ENCODE results near the gene LRRC36.
"Not testable (repeated sequence)": the region's sequence is repeated elsewhere in the genome, so short reads cannot be mapped to it uniquely, and the experiment has no call there.

Gene LRRC36

GRCh38 chr16:67356396-67356795 lies 29.8 kb downstream of the LRRC36 start:
- Histone ChIP-seq H3K27ac (replicated peaks) (no peak overlapping the region), H3K4me3 (replicated peaks; ENCODE audit: insufficient read depth, low read length) (no peak overlapping the region), H3K27me3 (ENCODE audit: insufficient read depth, poor library complexity, severe bottlenecking) (peaks cover 6% of the 10 kb centered on the region)
- no peak for TF ChIP-seq POLR2AphosphoS5 (IDR thresholded peaks at IDR 0.05; ENCODE audit: low read depth)
- TF ChIP-seq GABPA (IDR thresholded peaks at IDR 0.05; ENCODE audit: low read depth), result no peak
- TF ChIP-seq SPI1 (IDR thresholded peaks at IDR 0.05; ENCODE audit: borderline replicate concordance, low read depth), result no peak
- TF ChIP-seq, protein P1, sequence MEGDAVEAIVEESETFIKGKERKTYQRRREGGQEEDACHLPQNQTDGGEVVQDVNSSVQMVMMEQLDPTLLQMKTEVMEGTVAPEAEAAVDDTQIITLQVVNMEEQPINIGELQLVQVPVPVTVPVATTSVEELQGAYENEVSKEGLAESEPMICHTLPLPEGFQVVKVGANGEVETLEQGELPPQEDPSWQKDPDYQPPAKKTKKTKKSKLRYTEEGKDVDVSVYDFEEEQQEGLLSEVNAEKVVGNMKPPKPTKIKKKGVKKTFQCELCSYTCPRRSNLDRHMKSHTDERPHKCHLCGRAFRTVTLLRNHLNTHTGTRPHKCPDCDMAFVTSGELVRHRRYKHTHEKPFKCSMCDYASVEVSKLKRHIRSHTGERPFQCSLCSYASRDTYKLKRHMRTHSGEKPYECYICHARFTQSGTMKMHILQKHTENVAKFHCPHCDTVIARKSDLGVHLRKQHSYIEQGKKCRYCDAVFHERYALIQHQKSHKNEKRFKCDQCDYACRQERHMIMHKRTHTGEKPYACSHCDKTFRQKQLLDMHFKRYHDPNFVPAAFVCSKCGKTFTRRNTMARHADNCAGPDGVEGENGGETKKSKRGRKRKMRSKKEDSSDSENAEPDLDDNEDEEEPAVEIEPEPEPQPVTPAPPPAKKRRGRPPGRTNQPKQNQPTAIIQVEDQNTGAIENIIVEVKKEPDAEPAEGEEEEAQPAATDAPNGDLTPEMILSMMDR (IDR thresholded peaks at IDR 0.05; ENCODE audit: insufficient read depth, low read length), result no peak
- TF ChIP-seq REST (IDR thresholded peaks at IDR 0.05; ENCODE audit: insufficient replicate concordance, low read depth), result no peak
- no peak for DNase-seq (ENCODE audit: low read depth in 1 of 2, low spot score in 1 of 2)

GRCh38 chr16:67357561-67357960 lies 30.9 kb downstream of the LRRC36 start:
- DNase-seq (ENCODE audit: low read depth in 1 of 2, low spot score in 1 of 2), result no peak

GRCh38 chr16:67359540-67360269 lies 33.1 kb downstream of the LRRC36 start:
- not testable (repeated sequence) for H3K27me3 ChIP-seq (ENCODE audit: insufficient read depth, poor library complexity, severe bottlenecking); DNase-seq (ENCODE audit: low read depth in 1 of 2, low spot score in 1 of 2); H3K27ac ChIP-seq (replicated peaks); H3K4me3 ChIP-seq (replicated peaks; ENCODE audit: insufficient read depth, low read length)

More at GRCh38 chr16:67357561-67357960, 30.9 kb downstream of the LRRC36 start:
- Histone ChIP-seq H3K27ac (replicated peaks) (no peak overlapping the region), H3K4me3 (replicated peaks; ENCODE audit: insufficient read depth, low read length) (no peak overlapping the region), H3K27me3 (ENCODE audit: insufficient read depth, poor library complexity, severe bottlenecking) (peaks cover 6% of the 10 kb centered on the region)
- TF ChIP-seq REST (IDR thresholded peaks at IDR 0.05; ENCODE audit: insufficient replicate concordance, low read depth) (no peak), SPI1 (IDR thresholded peaks at IDR 0.05; ENCODE audit: borderline replicate concordance, low read depth) (no peak), GABPA (IDR thresholded peaks at IDR 0.05; ENCODE audit: low read depth) (no peak), POLR2AphosphoS5 (IDR thresholded peaks at IDR 0.05; ENCODE audit: low read depth) (no peak)
- TF ChIP-seq, protein P1 (IDR thresholded peaks at IDR 0.05; ENCODE audit: insufficient read depth, low read length), result no peak

DNA sequence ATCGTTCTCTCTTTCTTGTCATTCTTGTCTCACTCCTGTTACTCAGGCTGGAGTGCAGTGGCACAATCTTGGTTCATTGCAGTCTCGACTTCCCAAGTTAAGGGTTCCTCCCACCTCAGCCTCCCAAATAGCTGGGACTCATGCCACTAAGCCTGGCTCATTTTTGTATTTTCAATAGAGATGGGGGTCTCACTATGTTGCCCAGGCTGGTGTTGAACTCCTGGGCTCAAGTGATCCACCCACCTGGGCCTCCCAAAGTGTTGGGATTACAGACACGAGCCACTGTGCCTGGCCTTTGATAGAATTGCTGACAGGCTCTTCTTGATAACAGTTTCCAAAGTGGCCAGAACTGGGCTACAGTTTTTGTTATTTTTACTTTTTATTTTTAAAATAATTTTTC lies 34.4 kb downstream of the LRRC36 start:
- H3K4me3 ChIP-seq (replicated peaks; ENCODE audit: insufficient read depth, low read length), result no peak overlapping the region
- no peak for DNase-seq (ENCODE audit: low read depth in 1 of 2, low spot score in 1 of 2)
- TF ChIP-seq, protein P1 (IDR thresholded peaks at IDR 0.05; ENCODE audit: insufficient read depth, low read length), result no peak
- no peak for TF ChIP-seq POLR2AphosphoS5 (IDR thresholded peaks at IDR 0.05; ENCODE audit: low read depth)
- TF ChIP-seq SPI1 (IDR thresholded peaks at IDR 0.05; ENCODE audit: borderline replicate concordance, low read depth), result no peak
- TF ChIP-seq REST (IDR thresholded peaks at IDR 0.05; ENCODE audit: insufficient replicate concordance, low read depth), result no peak
- no peak for TF ChIP-seq GABPA (IDR thresholded peaks at IDR 0.05; ENCODE audit: low read depth)
- no peak overlapping the region for H3K27ac ChIP-seq (replicated peaks)
- peaks cover 2% of the 10 kb centered on the region for H3K27me3 ChIP-seq (ENCODE audit: insufficient read depth, poor library complexity, severe bottlenecking)
